ENCODE measurements around the gene ASPSCR1. TPM values are rescaled to one million over a fixed set of nuclear protein-coding genes. Genes with fewer than 3 reads are reported as not detected.

ASPSCR1 gene
- total RNA-seq, 1 donor: 10.3 TPM

DNA sequence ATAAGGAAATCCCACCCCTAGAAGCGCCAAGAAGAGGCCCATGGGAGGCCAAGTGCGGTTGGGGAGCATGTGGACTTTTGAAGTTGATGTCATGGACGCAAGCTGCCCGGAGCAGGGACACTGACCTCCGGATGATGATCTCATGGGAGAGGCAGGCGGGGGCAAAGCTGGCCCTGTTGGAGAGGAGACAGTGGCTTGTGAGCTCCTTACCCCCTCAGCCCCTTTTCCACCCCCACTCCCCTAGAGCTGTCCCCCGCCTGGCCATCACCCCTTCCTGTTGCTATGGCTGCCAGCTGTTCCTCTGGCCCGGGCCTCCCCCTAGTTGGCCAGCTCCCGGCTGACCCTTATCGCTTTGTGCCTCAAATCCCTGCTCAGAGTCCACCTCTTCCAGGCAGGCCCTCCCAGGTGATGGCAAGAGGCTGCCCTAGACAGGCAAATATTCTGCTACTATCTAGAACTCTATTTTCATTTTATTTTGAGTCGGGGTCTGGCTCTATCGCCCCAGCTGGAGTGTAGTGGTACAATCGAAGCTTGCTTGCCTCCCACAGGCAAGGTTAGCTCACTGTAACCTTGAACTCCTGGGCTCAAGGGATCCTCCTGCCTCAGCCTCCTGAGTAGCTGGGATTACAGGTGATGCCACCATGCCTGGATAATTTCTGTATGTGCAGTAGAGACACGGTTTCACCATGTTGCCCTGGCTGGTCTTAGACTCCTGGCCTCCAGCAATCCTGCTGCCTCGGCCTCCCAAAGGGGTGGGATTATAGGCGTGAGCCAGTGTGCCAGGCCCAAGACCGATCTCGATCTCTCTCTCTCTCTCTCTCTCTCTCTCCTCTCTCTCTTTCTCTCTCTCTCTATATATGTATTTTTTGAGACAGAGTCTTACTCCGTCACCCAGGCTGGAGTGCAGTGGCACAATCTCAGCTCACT is 23.0 kb upstream of the ASPSCR1 start:
- H3K4me3 ChIP-seq (ENCODE audit: low read length): no peak overlapping the region
- peaks cover 6% of the 10 kb centered on the region for H3K4me1 ChIP-seq (ENCODE audit: insufficient read depth, low read length)
- peaks cover 11% of the 10 kb centered on the region for H3K27me3 ChIP-seq (ENCODE audit: insufficient read depth, low read length)
- no peaks in the 10 kb centered on the region for H3K9me3 ChIP-seq (ENCODE audit: low read depth, low read length)

DNA sequence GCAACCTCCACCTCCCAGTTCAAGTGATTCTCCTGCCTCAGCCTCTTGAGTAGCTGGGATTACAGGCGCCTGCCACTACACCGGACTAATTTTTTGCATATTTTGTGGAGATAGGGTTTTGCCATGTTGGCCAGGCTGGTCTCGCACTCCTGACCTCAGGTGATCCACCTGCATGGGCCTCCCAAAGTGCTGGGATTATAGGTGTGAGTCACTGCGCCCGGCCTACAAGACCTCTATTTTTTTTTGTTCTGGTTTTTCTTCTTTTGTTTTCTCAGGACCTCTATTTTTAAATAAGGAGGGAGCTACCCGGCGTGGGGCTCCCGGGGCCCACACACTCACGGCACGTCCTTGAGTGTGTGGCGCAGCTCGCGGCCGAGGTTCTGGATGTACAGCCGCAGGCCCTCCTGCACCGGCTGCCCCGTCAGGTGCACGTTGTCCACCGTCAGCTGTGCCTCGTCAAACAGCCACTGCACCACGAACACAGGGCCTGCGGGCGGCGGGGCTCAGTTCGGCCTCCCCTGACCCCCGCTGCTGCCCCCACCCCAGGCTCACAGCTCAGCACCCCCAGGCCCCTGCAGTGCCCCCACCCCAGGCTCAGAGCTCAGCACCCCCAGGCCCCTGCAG is 22.3 kb upstream of the ASPSCR1 start:
- Histone ChIP-seq H3K9me3 (ENCODE audit: low read depth, low read length) (no peaks in the 10 kb centered on the region), H3K4me3 (ENCODE audit: low read length) (no peak overlapping the region), H3K27me3 (ENCODE audit: insufficient read depth, low read length) (peaks cover 13% of the 10 kb centered on the region), H3K4me1 (ENCODE audit: insufficient read depth, low read length) (peaks cover 12% of the 10 kb centered on the region)

DNA sequence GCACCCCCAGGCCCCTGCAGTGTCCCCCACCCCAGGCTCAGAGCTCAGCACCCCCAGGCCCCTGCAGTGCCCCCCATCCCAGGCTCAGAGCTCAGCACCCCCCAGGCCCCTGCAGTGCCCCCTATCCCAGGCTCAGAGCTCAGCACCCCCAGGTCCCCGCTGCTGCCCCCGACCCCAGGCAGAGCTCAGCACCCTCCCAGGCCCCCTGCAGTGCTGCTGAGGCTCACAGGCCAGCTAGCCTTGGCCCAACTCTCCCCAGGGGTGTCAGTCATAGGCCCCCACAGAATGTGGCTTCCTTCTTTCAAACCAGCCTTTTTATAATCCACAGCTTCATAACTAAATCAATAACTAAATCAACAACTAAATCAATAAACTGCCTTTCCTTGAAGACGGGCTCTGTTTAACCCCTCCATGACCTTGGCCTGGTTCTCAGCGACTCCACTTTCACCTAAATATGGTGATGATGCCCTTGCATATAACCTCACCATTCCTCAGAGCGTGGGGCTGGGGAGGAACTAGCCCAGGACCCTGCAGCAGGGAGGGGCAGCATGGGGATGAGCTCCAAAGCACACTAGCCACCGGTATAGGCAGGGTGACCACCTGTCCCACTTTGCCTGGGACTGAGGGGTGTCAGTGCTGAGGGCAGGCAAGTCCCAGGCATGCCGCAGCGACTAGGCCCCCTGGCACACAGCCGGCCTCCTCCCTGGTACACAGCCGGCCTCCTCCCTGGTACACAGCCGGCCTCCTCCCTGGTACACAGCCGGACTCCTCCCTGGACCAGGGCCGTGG is 21.5 kb upstream of the ASPSCR1 start:
- Histone ChIP-seq H3K4me3 (ENCODE audit: low read length) (no peak overlapping the region), H3K9me3 (ENCODE audit: low read depth, low read length) (no peaks in the 10 kb centered on the region), H3K4me1 (ENCODE audit: insufficient read depth, low read length) (peaks cover 17% of the 10 kb centered on the region), H3K27me3 (ENCODE audit: insufficient read depth, low read length) (peaks cover 18% of the 10 kb centered on the region)

DNA sequence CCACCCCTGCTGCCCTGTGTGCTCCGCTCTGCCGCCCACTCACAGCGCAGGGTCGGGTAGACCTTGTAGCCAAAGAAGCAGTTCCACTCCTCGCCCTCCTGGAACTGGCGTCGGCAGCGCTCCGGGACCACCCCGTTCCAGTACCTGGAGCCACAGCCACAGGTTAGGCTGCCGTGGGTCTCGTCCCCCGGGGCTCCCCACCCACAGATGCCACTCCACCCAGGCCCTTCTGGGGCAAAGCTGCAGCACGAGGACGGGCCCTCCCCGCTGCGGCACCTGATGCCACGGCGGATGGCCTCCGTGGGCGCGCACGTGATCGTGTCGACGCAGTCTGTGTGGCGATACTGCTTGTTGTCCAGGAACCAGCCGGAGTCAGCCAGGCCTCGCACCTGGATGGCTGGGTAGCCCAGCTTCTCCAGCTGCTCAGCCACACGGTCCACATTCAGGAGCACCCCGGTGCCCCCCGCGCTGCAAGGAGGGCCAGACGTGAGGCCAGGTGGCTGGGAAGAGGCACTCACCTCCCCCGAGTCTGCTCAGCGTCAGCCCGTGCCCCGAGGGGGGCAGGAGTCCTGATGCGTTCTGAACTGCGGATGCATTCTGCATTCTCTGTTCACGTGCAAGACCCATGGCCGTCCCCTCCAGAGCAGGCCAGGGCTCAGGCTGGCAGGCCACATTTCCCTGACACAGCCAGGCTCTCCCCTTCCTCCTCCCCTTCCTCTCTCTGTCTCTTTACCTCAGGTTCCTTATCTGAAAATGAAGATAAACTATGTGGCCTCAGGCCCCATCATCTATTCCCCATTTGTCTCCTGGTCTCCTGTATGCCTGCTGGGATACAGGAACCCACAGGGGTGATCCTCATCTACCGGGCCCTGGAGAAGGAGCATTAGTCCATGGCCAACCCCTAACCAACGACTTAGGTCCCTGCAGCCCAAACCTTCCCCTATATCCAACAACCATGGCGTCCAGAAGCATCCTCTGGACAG is 20.5 kb upstream of the ASPSCR1 start:
- no peaks in the 10 kb centered on the region for H3K9me3 ChIP-seq (ENCODE audit: low read depth, low read length)
- H3K27me3 ChIP-seq (ENCODE audit: insufficient read depth, low read length): peaks cover 21% of the 10 kb centered on the region
- H3K4me3 ChIP-seq (ENCODE audit: low read length): no peak overlapping the region
- H3K4me1 ChIP-seq (ENCODE audit: insufficient read depth, low read length): peaks cover 17% of the 10 kb centered on the region

DNA sequence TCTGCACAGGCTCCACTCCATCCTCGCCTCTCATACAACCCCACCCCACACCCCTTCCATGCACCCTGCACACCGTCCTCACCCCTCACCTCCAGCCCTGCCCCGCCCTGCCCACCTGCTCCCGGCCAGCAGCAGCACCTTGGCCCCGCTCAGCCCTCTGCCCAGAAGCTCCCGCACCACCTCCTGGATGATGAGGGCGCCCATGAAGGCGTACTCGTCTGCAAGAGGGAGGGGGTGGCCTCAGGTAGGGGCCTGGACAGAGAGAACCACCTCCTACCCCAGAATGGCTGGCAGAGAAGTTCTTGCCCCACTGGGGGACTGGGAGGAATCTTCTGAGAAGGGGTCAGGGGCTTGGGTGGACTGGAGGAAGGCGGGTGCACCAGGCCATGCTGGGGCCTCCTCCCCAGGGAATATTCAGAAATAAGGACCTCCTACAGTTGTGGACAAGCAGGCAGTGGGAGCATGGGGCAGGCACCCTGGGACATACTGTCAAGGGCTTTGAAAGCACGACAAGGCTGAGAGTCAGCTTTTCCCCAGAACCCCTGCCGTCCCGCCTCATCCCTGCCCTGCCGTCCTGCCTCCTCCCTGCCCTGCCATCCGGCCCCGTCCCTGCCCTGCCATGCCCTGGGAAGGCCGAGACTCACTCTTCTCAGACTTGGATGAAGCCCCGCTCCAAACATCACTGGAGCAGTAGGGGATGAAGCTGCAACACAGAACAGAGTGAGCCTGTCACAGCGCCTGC is 19.6 kb upstream of the ASPSCR1 start:
- Histone ChIP-seq H3K4me1 (ENCODE audit: insufficient read depth, low read length) (peaks cover 17% of the 10 kb centered on the region), H3K4me3 (ENCODE audit: low read length) (no peak overlapping the region), H3K9me3 (ENCODE audit: low read depth, low read length) (no peaks in the 10 kb centered on the region), H3K27me3 (ENCODE audit: insufficient read depth, low read length) (peaks cover 28% of the 10 kb centered on the region)

DNA sequence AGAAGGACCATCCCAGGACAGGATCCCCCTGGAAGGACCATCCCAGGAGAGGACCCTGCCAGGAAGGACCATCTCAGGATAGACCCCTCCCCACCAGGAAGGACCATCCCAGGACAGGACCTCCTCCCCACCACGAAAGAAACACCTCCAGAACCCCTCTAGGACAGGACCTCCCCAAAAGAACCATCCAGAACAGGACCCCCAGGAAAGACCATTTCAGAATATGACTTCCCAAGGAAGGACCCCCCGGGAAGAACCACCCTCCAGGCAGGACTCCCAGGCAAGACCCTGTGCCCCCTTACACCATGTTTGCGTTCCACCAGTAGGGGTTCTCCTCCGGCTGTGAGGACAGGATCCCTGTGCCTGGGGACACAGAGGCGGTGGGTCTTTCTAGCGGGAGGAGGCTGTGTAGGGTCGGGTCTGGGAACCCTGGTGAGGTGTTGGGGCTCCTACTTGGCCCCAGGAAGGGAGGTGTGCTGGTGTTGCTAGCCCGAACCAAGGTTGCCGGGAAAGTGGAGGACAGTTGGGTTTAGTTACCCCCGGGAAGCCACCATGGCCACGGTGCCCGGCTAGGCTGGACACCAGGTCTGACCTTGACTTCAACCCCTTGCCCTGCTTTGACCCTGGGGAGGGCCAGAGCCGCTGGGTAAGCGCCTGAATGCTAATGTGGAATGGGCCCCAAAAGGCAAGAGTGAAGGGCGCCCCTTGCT is 18.6 kb upstream of the ASPSCR1 start:
- Histone ChIP-seq H3K27me3 (ENCODE audit: insufficient read depth, low read length) (peaks cover 31% of the 10 kb centered on the region), H3K9me3 (ENCODE audit: low read depth, low read length) (no peaks in the 10 kb centered on the region), H3K4me3 (ENCODE audit: low read length) (no peak overlapping the region), H3K4me1 (ENCODE audit: insufficient read depth, low read length) (peaks cover 17% of the 10 kb centered on the region)

DNA sequence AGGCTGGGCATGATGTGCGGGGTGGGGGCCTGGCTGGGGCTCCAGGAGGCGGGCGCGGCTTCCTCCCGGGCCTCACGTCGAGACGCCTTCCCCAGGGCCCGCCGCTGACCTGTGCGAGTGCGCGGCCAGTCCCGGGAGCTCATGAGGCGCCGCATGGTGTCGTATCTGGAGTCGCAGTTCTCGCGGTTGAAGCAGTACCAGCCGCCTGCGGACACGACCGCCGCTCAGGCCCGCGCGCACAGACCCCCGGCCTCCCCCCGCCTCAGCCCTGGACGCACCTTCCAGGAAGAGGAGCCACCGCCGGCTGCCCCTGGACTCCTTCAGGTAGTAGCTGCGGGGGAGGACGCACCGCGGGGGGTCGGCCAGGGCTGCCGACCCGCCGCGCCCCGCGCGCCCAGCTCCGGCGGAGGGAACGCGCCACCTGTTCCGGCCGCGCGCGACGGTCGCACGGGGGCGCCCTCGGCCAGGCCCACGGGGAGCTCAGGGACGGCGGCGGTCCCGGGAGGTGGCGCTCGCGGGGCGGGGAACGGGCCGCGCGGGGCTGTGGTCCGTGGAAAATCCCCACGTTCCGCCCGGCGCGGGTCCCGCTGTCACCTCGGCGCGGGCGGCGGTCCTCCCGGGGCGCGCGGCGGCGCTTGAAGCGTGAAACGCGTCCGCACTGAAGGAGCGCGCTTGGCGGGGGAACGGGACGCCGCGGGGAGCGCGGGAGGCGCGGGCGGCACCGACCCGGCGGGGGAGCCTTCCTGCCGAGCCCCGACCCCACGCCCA is 17.9 kb upstream of the ASPSCR1 start:
- no peaks in the 10 kb centered on the region for H3K9me3 ChIP-seq (ENCODE audit: low read depth, low read length)
- H3K4me1 ChIP-seq (ENCODE audit: insufficient read depth, low read length): peaks cover 17% of the 10 kb centered on the region
- peaks cover 31% of the 10 kb centered on the region for H3K27me3 ChIP-seq (ENCODE audit: insufficient read depth, low read length)
- H3K4me3 ChIP-seq (ENCODE audit: low read length): no peak overlapping the region

DNA sequence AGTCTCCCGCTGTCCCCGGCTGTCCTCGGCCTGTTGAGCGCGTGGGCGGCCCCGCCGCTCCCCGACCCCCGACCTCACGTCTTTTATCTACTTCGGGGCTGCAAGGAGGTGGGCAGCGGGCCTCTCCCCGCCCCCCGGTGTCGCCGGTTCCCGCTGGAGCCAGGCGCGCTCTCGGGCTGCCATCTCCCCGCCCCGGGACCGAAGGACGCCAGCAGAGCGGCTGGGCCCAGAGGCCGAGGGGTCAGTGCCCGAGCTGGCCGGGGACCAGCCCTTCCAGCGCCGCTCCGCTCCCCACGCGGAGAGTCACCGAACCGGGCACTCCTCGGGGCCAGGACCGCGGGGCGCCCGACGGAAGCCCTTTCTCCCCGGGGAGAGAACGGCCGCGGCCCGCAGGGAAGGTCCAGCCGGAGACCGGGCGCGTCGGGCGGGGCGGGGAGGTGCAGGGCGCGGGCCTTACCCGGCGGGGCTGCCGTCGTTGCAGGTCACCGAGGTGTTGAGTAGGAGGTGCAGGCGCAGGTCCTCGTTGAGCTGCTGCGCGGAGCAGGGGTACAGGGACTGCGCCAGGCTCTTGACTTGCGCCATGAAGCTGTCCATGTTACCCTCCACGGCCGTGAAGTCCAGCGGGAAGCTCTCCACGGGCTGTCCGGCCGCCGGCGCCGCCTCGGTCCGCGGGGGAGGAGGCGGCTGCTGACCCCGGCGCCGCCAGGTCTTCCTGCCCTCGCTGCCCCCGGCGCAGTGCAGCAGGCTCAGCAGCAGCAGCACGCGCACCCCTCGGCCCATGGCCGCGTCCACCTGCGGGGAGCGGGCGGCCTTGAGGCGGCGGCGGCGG is 17.1 kb upstream of the ASPSCR1 start:
- H3K9me3 ChIP-seq (ENCODE audit: low read depth, low read length): no peaks in the 10 kb centered on the region
- H3K27me3 ChIP-seq (ENCODE audit: insufficient read depth, low read length): peaks cover 31% of the 10 kb centered on the region
- peaks cover 20% of the 10 kb centered on the region for H3K4me1 ChIP-seq (ENCODE audit: insufficient read depth, low read length)
- no peak overlapping the region for H3K4me3 ChIP-seq (ENCODE audit: low read length)

DNA sequence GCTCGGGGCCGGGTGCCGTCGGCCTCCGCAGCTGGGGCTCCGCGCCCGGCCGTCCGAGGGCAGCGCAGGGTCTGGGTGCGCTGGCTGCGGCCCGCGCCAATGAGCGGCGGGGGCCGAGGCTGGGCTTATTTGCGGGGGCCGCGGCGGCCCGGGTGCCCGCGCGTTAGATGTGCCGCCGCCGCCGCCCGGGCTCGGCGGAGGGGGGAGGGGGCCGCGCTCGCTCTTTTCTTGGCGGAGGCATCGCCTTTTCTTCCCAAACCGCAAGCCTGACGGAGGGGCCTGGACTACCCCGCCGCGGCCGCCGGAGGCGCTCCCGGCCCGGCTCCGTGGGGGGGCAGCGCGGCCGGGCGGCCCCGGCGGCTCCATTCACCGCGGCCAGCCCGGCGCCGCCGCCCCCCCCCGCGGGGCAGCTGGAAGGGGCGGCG is 16.3 kb upstream of the ASPSCR1 start, which contains the start of gene NOTUM:
Gene NOTUM (minus strand): TSS at position 101 of the 425 bp plus-strand sequence. CDS start 278 bp downstream, outside the sequence.
- Histone ChIP-seq H3K27me3 (ENCODE audit: insufficient read depth, low read length) (peaks cover 31% of the 10 kb centered on the region), H3K9me3 (ENCODE audit: low read depth, low read length) (no peaks in the 10 kb centered on the region), H3K4me1 (ENCODE audit: insufficient read depth, low read length) (peaks cover 21% of the 10 kb centered on the region), H3K4me3 (ENCODE audit: low read length) (no peak within 1 kb of the TSS)

DNA sequence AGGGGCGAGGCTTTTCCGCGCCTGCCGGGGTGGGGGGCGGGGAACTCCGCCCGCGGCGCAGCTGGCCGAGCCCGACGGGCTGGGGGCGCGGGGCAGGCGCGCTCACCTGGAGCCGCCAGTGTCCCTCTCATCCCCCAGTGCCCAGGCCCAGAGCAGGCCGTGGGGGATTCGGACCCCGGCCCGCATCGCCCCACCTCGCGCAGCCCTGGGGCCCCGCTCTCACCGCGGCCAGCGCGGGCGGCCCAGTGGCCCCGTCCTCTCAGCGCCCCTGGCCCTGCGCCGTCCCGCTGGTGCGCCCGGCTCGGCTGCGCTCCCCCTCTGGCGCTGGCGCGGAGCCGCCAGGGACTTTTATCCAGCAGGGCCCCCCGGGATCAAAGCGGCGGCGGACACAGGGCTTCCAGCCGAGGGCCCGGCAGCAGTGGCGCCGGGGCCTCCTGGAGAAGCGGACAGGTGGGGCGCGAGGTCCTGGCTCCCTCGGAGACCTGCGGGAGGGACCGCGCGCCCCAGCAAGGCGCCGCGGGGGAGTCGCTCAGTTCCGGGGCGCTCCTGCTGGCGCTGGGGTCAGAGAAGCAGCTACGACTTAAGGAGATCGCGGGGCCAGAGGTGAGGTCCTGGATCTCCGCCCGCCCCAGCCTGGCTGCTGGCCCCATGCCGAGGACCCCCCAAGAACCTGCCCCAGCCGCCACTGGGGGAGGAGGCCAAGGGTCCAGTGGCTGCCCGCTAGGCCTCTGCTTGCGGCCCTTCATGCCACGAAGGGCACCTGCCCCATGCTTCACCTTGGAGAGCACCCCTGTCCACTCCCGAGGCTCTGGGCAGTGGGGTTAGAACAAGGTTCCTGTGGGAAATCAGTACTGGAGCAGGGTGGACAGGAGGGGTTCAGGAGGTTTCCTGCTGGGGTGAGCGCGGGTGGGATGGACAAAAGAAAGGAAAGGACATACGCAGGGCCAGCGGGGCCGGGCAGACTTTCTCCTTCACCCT is 15.6 kb upstream of the ASPSCR1 start:
- Histone ChIP-seq H3K27me3 (ENCODE audit: insufficient read depth, low read length) (peaks cover 31% of the 10 kb centered on the region), H3K4me3 (ENCODE audit: low read length) (no peak overlapping the region), H3K9me3 (ENCODE audit: low read depth, low read length) (no peaks in the 10 kb centered on the region), H3K4me1 (ENCODE audit: insufficient read depth, low read length) (peaks cover 28% of the 10 kb centered on the region)

Measured in mononuclear cell (primary cell).